ENCODE results near the gene APPBP2.
"Not testable (repeated sequence)": the region's sequence is repeated elsewhere in the genome, so short reads cannot be mapped to it uniquely, and the experiment has no call there.

Gene APPBP2

GRCh38 chr17:60428491-60428890, 97.6 kb downstream of the APPBP2 start:
- DNase-seq, result not testable (repeated sequence)

DNA sequence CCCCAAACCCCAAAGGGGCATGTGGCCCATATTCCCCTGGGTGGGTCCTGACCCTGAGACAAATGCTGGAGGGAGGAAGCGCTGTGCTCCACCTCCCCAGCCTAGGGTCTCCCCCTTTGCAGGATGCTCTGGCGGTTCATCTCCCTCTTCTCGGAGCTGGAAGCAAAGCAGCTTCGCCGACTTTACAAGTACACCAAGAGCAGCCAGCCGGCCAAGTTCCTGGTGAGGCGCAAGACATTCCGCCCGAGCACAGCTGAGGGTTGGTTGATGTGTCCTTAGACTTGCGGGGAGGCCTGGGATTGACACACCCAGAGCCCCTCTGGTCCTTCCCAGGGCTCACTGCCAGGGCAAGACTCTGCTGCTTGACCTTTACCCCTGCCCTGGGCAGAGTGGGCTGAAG, 99.4 kb downstream of the APPBP2 start:
- DNase-seq, result no peak

DNA sequence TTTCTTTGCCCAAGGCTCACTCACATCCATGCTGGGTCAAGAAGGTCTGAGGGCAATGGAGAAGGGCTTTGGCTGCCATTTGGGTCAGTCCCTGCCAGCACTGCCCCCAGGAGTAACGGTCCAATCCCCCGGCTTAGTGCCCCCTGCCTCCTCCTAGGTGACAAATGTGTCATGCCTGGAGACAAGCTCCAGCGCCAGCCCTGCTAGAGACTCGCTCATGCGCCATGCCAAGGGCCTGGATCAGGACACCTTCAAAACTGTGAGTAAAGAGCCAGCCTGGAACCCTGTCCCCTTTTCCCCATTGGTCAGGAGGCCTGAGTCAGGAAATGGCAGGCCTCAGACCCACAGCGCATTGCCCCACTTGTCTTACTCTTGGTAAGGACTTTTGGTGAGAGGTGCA, 100.4 kb downstream of the APPBP2 start:
- DNase-seq, result no peak

GRCh38 chr17:60423865-60424264, 102.2 kb downstream of the APPBP2 start:
- no peak for DNase-seq

DNA sequence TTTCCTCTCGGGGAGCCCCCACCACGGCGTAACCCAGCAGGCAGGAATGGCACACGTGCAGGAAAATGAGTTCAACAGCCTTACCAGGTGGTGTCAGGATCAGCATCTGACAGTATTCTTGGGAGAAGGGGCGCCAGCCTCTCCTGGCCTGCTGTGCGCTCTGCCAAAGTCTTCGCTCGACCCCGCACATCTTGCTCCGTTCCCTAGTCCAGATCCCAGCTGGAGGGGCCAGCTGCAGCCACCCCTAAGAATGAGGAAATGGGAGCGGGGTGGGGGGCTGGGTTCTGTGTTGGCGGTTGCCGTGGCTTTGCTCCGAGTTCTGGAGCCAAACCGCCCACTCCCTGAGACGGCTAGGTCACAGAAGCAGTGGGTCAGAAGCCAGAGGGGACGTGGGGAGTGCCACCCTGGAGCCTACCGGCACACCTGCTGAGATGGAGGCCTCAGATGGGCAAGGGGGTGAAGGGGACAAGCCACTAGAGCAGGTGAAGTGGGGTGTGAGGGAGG, 103.8 kb downstream of the APPBP2 start, which contains the start of gene CHCT1:
Gene CHCT1 (plus strand): TSS at position 328 of the 504 bp plus-strand sequence. CDS start 104 bp downstream, at position 432.
- peak; percentile 6 to 49 for DNase-seq

- DNase-seq, result peak; percentile 48 to 68
Observed at GRCh38 chr17:60421273-60422161, 104.5 kb downstream of the APPBP2 start.

DNA sequence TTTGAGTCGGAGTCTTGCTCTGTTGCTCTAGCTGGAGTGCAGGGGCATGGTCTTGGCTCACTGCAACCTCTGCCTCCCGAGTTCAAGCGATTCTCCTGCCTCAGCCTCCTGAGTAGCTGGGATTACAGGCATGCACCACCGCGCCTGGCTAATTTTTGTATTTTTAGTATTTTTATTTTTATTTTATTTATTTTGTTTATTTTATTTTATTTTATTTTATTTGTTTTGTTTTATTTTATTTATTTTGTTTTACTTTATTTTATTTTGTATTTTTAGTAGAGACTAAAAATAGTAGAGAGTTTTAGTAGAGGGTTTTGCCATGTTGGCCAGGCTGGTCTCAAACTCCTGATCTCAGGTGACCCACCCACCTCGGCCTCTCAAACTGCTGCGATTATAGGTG, 106.2 kb downstream of the APPBP2 start:
- not testable (repeated sequence) for DNase-seq

DNA sequence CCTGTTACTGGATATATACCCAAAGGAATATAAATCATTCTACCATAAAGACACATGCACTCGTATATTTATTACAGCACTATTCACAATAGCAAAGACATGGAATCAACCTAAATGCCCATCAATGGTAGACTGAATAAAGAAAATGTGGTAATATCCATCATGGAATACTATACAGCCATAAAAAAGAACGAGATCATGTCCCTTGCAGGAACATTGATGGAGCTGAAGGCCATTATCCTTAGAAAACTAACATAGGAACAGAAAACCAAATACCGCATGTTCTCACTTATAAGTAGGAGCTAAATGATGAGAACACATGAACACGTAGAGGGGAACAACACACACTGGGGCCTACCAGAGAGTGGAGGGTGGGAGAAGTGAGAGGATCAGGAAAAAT, 107.0 kb downstream of the APPBP2 start:
- DNase-seq, result not testable (repeated sequence)

- DNase-seq, result no peak
Observed at GRCh38 chr17:60416368-60416925, 109.6 kb downstream of the APPBP2 start.

GRCh38 chr17:60415146-60415545, 110.9 kb downstream of the APPBP2 start:
- no peak for DNase-seq

GRCh38 chr17:60412701-60413100, 113.3 kb downstream of the APPBP2 start:
- DNase-seq, result no peak

DNA sequence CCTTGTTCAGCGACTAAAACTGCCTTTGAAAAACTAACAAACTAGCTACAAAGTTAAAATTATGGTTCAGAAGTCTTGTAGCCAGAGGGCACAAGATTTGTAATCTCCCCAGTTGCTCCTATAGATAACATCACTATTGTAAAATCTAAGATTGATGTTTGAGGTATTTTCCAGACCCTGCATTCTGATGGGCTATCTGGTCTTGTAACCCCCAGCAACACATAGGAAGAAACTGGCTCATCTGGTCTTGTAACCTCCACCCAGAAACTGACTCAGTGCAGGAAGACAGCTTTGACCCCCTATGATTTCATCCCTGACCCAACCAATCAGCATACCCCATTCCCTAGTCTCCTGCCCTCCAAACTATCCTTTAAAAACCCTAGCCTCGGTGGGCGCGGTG, 116.0 kb downstream of the APPBP2 start:
- DNase-seq, result no peak

DNA sequence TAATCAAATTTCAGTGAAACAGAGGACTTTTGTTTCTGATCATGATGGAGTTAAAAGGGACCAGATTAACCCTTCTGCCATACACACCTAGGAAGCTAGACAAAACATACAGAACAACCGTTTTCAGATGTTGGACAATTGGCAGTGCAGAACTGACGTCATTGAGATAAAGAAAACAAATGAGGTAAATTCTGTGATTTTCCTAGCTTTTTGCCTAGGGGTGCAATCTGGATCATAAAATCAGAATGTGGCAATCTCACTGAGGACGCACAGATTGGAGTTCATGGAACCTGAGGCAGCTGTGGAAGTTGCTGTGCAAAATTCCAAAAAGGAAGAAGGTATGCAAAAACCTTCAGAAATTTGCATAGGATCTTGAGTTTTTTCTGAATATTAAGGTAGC, 119.2 kb downstream of the APPBP2 start:
- DNase-seq, result no peak

GRCh38 chr17:60403962-60404361, 122.1 kb downstream of the APPBP2 start:
- no peak for DNase-seq

GRCh38 chr17:60403523-60403810, 122.6 kb downstream of the APPBP2 start:
- DNase-seq, result no peak

DNA sequence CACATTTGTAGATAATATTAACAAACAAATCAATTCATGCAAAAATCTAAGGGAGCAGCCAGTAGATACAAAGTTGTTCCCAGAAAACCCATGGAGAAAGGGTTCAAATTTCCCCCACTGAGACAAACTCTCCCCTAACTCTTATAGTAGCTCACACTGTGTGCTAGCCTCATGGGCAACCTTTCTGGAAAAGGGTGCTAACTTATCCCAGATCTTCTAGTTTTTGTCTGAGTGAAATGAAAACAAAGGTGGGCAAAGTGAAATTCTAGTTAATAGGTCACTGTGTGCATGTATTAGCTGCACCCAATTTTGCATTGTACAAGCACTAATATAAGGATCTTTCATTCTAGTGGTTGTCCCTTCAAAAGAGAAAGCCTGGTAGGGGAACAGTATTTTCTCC, 124.2 kb downstream of the APPBP2 start:
- no peak for DNase-seq

- DNase-seq, result no peak
Observed at GRCh38 chr17:60398227-60398959, 127.6 kb downstream of the APPBP2 start.

- DNase-seq, result no peak
Observed at GRCh38 chr17:60396412-60396811, 129.6 kb downstream of the APPBP2 start.

GRCh38 chr17:60395508-60396065, 130.5 kb downstream of the APPBP2 start:
- DNase-seq, result no peak

DNA sequence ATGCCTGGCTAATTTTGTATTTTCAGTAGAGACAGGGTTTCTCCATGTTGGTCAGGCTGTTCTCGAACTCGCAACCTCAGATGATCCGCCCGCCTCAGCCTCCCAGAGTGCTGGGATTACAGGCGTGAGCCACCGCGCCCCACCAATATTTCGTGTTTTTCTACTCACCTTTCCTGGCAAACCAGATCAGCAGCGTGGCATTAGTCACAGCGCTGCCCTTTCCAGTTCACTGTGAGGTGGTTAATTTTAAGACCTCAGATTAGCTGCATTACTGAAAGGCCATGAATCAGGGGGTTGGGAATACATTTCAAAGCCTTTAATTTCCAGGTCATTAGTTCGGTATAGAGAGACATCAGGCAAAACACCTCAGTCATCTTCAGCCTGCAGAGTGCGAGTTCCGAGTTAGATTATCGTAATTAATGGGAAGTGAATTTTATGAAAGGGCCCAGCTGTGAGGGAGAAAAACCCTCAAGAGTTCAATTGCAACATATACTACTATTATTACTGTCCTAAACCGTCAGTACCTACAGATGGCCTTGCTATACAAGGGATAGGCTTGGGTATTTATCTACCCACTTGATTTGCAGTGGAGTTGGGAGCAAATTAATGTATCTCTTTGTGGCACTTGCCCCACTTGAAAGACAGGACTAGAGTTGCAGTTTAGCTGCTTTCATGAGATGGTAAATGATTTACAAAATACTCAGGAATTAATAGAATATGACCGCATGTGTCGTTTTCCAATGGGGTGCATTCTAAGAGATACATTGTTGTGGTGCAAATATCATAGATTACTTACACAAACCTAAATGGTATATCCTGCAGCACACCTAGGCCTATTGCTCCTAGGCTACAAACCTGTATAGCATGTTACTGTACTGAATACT, 132.0 kb downstream of the APPBP2 start:
- peak in 1 of 2 experiments; percentile 24 for DNase-seq

Measured in NCI-H524 (cell line).